Neural crest cell (in vitro differentiated cells): Measurements from ENCODE around the gene OSBPL3. TPM values are rescaled to one million over a fixed set of nuclear protein-coding genes. Genes with fewer than 3 reads are reported as not detected.

ENCODE experiments used
- DNase-seq: peaks from one replicate; pipeline ENCODE4 v3.0.0; 2021; ENCODE audit warnings: low read depth, mixed read lengths, low spot score
- H3K27ac Mint-ChIP-seq: one replicate; pipeline ENCODE4 v1.8.0; 2021; ENCODE audit warnings: mild to moderate bottlenecking, mixed read lengths; ENCODE audit not compliant: unreplicated experiment
- H3K27me3 Mint-ChIP-seq: 2 replicates; pipeline ENCODE4 v1.8.0; 2021; ENCODE audit warnings: low read depth, mild to moderate bottlenecking, mixed read lengths
- H3K36me3 Mint-ChIP-seq: 2 replicates; pipeline ENCODE4 v1.8.0; 2021; ENCODE audit warnings: low read depth, mild to moderate bottlenecking, mixed read lengths
- H3K4me1 Mint-ChIP-seq: 2 replicates; pipeline ENCODE4 v1.8.0; 2021; ENCODE audit warnings: mixed read lengths
- H3K4me3 Mint-ChIP-seq: one replicate; pipeline ENCODE4 v1.8.0; 2021; ENCODE audit warnings: mild to moderate bottlenecking, mixed read lengths
- H3K9me3 Mint-ChIP-seq: 2 replicates; pipeline ENCODE4 v1.8.0; 2021; ENCODE audit warnings: mixed read lengths
- CTCF ChIP-seq: fragments of 200-600 bp; sonication (generic); conservative IDR thresholded peaks from 2 replicates; pipeline ENCODE4 v1.5.0; 2021; ENCODE audit warnings: antibody characterized with exemption, mild to moderate bottlenecking
- total RNA-seq: library from RNA; stranded (reverse); gene quantifications from 2 replicates; pipeline ENCODE4 v1.2.1, GENCODE V29; 2021

OSBPL3 gene
- total RNA-seq, 1 donor from 2014 or later: 11.8 TPM

- Mint-ChIP-seq H3K4me1 (peaks cover 26% of the 10 kb centered on the region), H3K36me3 (no peaks in the 10 kb centered on the region), H3K9me3 (peaks cover 2% of the 10 kb centered on the region), H3K4me3 (no peak overlapping the region), H3K27me3 (no peaks in the 10 kb centered on the region), H3K27ac (no peak overlapping the region)
- TF ChIP-seq CTCF: no peak
- no peak for DNase-seq
Measured at GRCh38 chr7:24821754-24822054, 158.3 kb downstream of the OSBPL3 start.

GRCh38 chr7:24821045-24821753, 158.8 kb downstream of the OSBPL3 start:
- Mint-ChIP-seq H3K27me3 (no peaks in the 10 kb centered on the region), H3K4me3 (no peak overlapping the region), H3K27ac (no peak overlapping the region), H3K36me3 (no peaks in the 10 kb centered on the region), H3K4me1 (peaks cover 20% of the 10 kb centered on the region), H3K9me3 (no peaks in the 10 kb centered on the region)
- no peak for TF ChIP-seq CTCF
- no peak for DNase-seq

- Mint-ChIP-seq H3K4me1 (peaks cover 16% of the 10 kb centered on the region), H3K4me3 (no peak overlapping the region), H3K9me3 (no peaks in the 10 kb centered on the region), H3K27ac (no peak overlapping the region), H3K27me3 (no peaks in the 10 kb centered on the region), H3K36me3 (no peaks in the 10 kb centered on the region)
- TF ChIP-seq CTCF: no peak
- DNase-seq: no peak
Measured at GRCh38 chr7:24820730-24821044, 159.3 kb downstream of the OSBPL3 start.

GRCh38 chr7:24819916-24820689, 159.9 kb downstream of the OSBPL3 start:
- Mint-ChIP-seq H3K36me3 (no peaks in the 10 kb centered on the region), H3K27me3 (no peaks in the 10 kb centered on the region), H3K9me3 (no peaks in the 10 kb centered on the region), H3K27ac (no peak overlapping the region), H3K4me1 (peaks cover 16% of the 10 kb centered on the region), H3K4me3 (no peak overlapping the region)
- peak; percentile 83 for DNase-seq
- peak; percentile 89 for TF ChIP-seq CTCF

- no peak overlapping the region for H3K27ac Mint-ChIP-seq
Measured at GRCh38 chr7:24817339-24817738, 162.6 kb downstream of the OSBPL3 start.

More at GRCh38 chr7:24817339-24817738, 162.6 kb downstream of the OSBPL3 start:
- Mint-ChIP-seq H3K27me3 (no peaks in the 10 kb centered on the region), H3K4me3 (no peak overlapping the region), H3K4me1 (peaks cover 16% of the 10 kb centered on the region), H3K9me3 (no peaks in the 10 kb centered on the region), H3K36me3 (no peaks in the 10 kb centered on the region)
- no peak for TF ChIP-seq CTCF
- DNase-seq: no peak
